Measurements from ENCODE around the gene ANKS1A. TPM values are rescaled to one million over a fixed set of nuclear protein-coding genes. Genes with fewer than 3 reads are reported as not detected.

ANKS1A gene
- 12.2 and 14.0 TPM in 2 replicates for total RNA-seq

GRCh38 chr6:34888874-34889555 lies at the start of gene ANKS1A:
TSS of gene ANKS1A (plus strand) at chr6:34889255. CDS start at chr6:34889403, 148 bp downstream.

GRCh38 chr6:34887753-34888513 lies 1.1 kb upstream of the ANKS1A start, which contains the start of gene TAF11:
TSS of gene TAF11 (minus strand) at chr6:34888042. CDS start at chr6:34887957, 85 bp downstream.

Small RNA genes within 50 kb of the gene (small RNA-seq; reads per million reads assigned to genes)
- 0.23 reads per million for gene AL138721.1

Other genes starting within 250 kb of the ANKS1A start
- 38.5 and 49.7 TPM in 2 replicates for gene ILRUN, start 192.5 kb upstream of the ANKS1A start, total RNA-seq
- 59.7 and 85.3 TPM in 2 replicates for gene SNRPC, start 131.8 kb upstream of the ANKS1A start, total RNA-seq
- 2.0 and 2.8 TPM in 2 replicates for gene BLTP3A, start 97.2 kb upstream of the ANKS1A start, total RNA-seq
- 22.4 and 23.6 TPM in 2 replicates for gene TAF11, start 1.2 kb upstream of the ANKS1A start, total RNA-seq